CD14-positive monocyte (primary cell): Measurements from ENCODE around the gene KLF6. TPM values are rescaled to one million over a fixed set of nuclear protein-coding genes. Genes with fewer than 3 reads are reported as not detected.

Source experiments
- DNase-seq, 3 donors: peaks; one replicate each; pipeline ENCODE4 v3.0.0-alpha.2; 2011 to 2022
- H2AFZ ChIP-seq: 2 replicates; pipeline ENCODE4 v1.6.0; 2012; ENCODE audit warnings: mild to moderate bottlenecking, low read depth, low read length, inconsistent platforms; ENCODE audit not compliant: insufficient read depth, poor library complexity, severe bottlenecking
- H3K27ac ChIP-seq, 2 donors: 1 replicate in 1 of 2; 2 replicates in 1 of 2; pipeline ENCODE4 v1.5.1; 2012 to 2013; ENCODE audit warnings: low read length in 2 of 2, control low read depth in 1 of 2, inconsistent platforms in 1 of 2, low read depth in 1 of 2, mild to moderate bottlenecking in 1 of 2
- H3K27me3 ChIP-seq, 2 donors: one replicate each; pipeline versions ENCODE4 v1.6.0 to v1.6.1; 2011 to 2013; ENCODE audit warnings: low read length in 2 of 2; ENCODE audit not compliant: control insufficient read depth in 2 of 2, insufficient read depth in 2 of 2
- H3K36me3 ChIP-seq, 2 donors: replicated peaks in 1 of 2; 1 replicate in 1 of 2; 2 replicates in 1 of 2; pipeline versions ENCODE4 v1.5.1 to v1.6.1; 2012 to 2013; ENCODE audit warnings: low read length in 2 of 2, control low read depth in 1 of 2, inconsistent platforms in 1 of 2, mild to moderate bottlenecking in 1 of 2; ENCODE audit not compliant: insufficient read depth in 2 of 2, control insufficient read depth in 1 of 2
- H3K4me1 ChIP-seq, 2 donors: 1 replicate in 1 of 2; 2 replicates in 1 of 2; pipeline versions ENCODE4 v1.5.1 to v1.6.1; 2012 to 2013; ENCODE audit warnings: low read length in 2 of 2, control low read depth in 1 of 2, inconsistent platforms in 1 of 2, mild to moderate bottlenecking in 1 of 2, moderate library complexity in 1 of 2; ENCODE audit not compliant: insufficient read depth in 2 of 2, control insufficient read depth in 1 of 2
- H3K4me2 ChIP-seq: replicated peaks from 2 replicates; pipeline ENCODE3; 2012; ENCODE audit warnings: low read length, moderate library complexity, mild to moderate bottlenecking; ENCODE audit not compliant: poor library complexity, severe bottlenecking; ENCODE audit errors: extremely low read depth
- H3K4me3 ChIP-seq, 3 experiments: fragments of 200-600 bp in 1 of 3; sonication (generic) in 1 of 3; replicated peaks in 1 of 3; 1 replicate in 2 of 3; 2 replicates in 1 of 3; pipeline ENCODE4 v1.5.1; 2011 to 2013; ENCODE audit warnings: low read length in 3 of 3, mild to moderate bottlenecking in 3 of 3, control low read depth in 2 of 3, low read depth in 2 of 3, inconsistent platforms in 1 of 3, moderate library complexity in 1 of 3
- H3K79me2 ChIP-seq: 2 replicates; pipeline ENCODE4 v1.6.0; 2012; ENCODE audit warnings: mild to moderate bottlenecking, control low read depth, inconsistent platforms, low read length, moderate library complexity; ENCODE audit not compliant: insufficient read depth
- H3K9ac ChIP-seq: 2 replicates; pipeline ENCODE4 v1.6.0; 2017; ENCODE audit warnings: low read length, mild to moderate bottlenecking; ENCODE audit not compliant: insufficient read depth, poor library complexity, severe bottlenecking
- H3K9me3 ChIP-seq, 2 donors: replicated peaks in 1 of 2; 1 replicate in 1 of 2; 2 replicates in 1 of 2; pipeline versions ENCODE4 v1.5.1 to v1.6.1; 2012 to 2013; ENCODE audit warnings: low read length in 2 of 2, control low read depth in 1 of 2; ENCODE audit not compliant: control insufficient read depth in 1 of 2, insufficient read depth in 1 of 2
- H4K20me1 ChIP-seq: 2 replicates; pipeline ENCODE4 v1.6.0; 2012; ENCODE audit warnings: mild to moderate bottlenecking, low read length, control low read depth, moderate library complexity; ENCODE audit not compliant: insufficient read depth
- H3K27ac Mint-ChIP-seq, 7 donors: one replicate each; pipeline ENCODE4 v1.8.0; 2020; ENCODE audit warnings: mild to moderate bottlenecking in 7 of 7, mixed read lengths in 7 of 7, moderate library complexity in 6 of 7, inconsistent platforms in 2 of 7
- H3K27me3 Mint-ChIP-seq, 3 donors: one replicate each; pipeline ENCODE4 v1.8.0; 2021 to 2022; ENCODE audit warnings: low read depth in 3 of 3, mild to moderate bottlenecking in 3 of 3, mixed read lengths in 3 of 3, moderate library complexity in 3 of 3, inconsistent platforms in 1 of 3
- H3K36me3 Mint-ChIP-seq, 2 donors: one replicate each; pipeline ENCODE4 v1.8.0; 2020; ENCODE audit warnings: mixed read lengths in 2 of 2, inconsistent platforms in 1 of 2, mild to moderate bottlenecking in 1 of 2
- H3K4me1 Mint-ChIP-seq: one replicate; pipeline ENCODE4 v1.8.0; 2020; ENCODE audit warnings: mild to moderate bottlenecking, mixed read lengths
- H3K4me3 Mint-ChIP-seq, 2 donors: one replicate each; pipeline ENCODE4 v1.8.0; 2020; ENCODE audit warnings: mild to moderate bottlenecking in 2 of 2, mixed read lengths in 2 of 2, moderate library complexity in 1 of 2
- H3K9me3 Mint-ChIP-seq, 7 donors: one replicate each; pipeline ENCODE4 v1.8.0; 2020 to 2022; ENCODE audit warnings: mixed read lengths in 7 of 7, mild to moderate bottlenecking in 6 of 7, moderate library complexity in 6 of 7, inconsistent platforms in 2 of 7
- CTCF ChIP-seq: fragments of 200-600 bp; IDR thresholded peaks from one replicate; pipeline ENCODE4 v1.8.0; 2022; ENCODE audit warnings: antibody characterized with exemption, mild to moderate bottlenecking
- WGBS: methylation state at CpG from one replicate; pipeline ENCODE4 v1.1.5; 2013; ENCODE audit warnings: missing lambda C conversion rate; ENCODE audit not compliant: insufficient coverage; 5-methylcytosine and 5-hydroxymethylcytosine counted together
- intact Hi-C, 2 donors: fragments of 100-400 bp; cut with micrococcal nuclease; formaldehyde crosslinking; loops; one replicate each; pipeline versions ENCODE4 v1.15.0 to v1.15.1; 2023
- polyA plus RNA-seq, 3 donors: library from polyadenylated mRNA; depleted of rRNA in 1 of 3; unstranded in 2 of 3; stranded (reverse) in 1 of 3; fragments of 300-500 nt in 2 of 3; fragments of >200 nt in 1 of 3; fragmentation: Illumina TruSeq in 2 of 3; gene quantifications; 1 replicate in 2 of 3; 2 replicates in 1 of 3; pipeline ENCODE4 v1.2.3, GENCODE V29; 2012 to 2021

Gene KLF6
- polyA plus RNA-seq, 3 donors = 436 to 510 (median 499) TPM

GRCh38 chr10:3758491-3758970 is 26.5 kb downstream of the KLF6 start:
- intact Hi-C loops = loop anchor here in 1 of 2 donors (10.0 kb wide), 1 partner anchor 444 kb away; no protein-coding TSS in a partner anchor
- WGBS = 100% methylated on average over 4 of the region's 6 CpGs
- H3K9me3 ChIP-seq = no peaks in the 10 kb centered on the region
- no peak overlapping the region for H2AFZ ChIP-seq
- no peak overlapping the region for H3K4me2 ChIP-seq
- TF ChIP-seq CTCF = no peak
- no peaks in the 10 kb centered on the region for H3K27me3 ChIP-seq
- H3K79me2 ChIP-seq = no peaks in the 10 kb centered on the region
- H3K4me3 ChIP-seq = no peak overlapping the region
- H3K4me3 Mint-ChIP-seq = no peak overlapping the region
- no peak overlapping the region for H3K27ac ChIP-seq
- no peaks in the 10 kb centered on the region for H3K36me3 ChIP-seq
- peaks cover 72 to 86% of the 10 kb centered on the region in 2 donors for H3K4me1 ChIP-seq
- peaks cover 74% of the 10 kb centered on the region for H3K4me1 Mint-ChIP-seq
- H3K9me3 Mint-ChIP-seq = peaks cover 0 to 6% (median 2%) of the 10 kb centered on the region in 7 donors
- DNase-seq = no peak
- H3K9ac ChIP-seq = no peak overlapping the region
- H3K27ac Mint-ChIP-seq = peak overlapping the region in 2 of 7 donors; percentile 6 to 20
- no peaks in the 10 kb centered on the region for H4K20me1 ChIP-seq
- H3K27me3 Mint-ChIP-seq = peaks cover 1 to 4% (median 2%) of the 10 kb centered on the region in 3 donors
- peaks cover 0 to 3% of the 10 kb centered on the region in 2 donors for H3K36me3 Mint-ChIP-seq

GRCh38 chr10:3757638-3758490 is 27.1 kb downstream of the KLF6 start:
- H3K4me3 ChIP-seq = no peak overlapping the region
- peaks cover 66 to 79% of the 10 kb centered on the region in 2 donors for H3K4me1 ChIP-seq
- intact Hi-C loops = loop anchor here in 1 of 2 donors (10.0 kb wide), 1 partner anchor 443 kb away; no protein-coding TSS in a partner anchor
- Mint-ChIP-seq H3K27ac (peak overlapping the region in 4 of 7 donors; percentile 11 to 76 (median 42)), H3K4me3 (no peak overlapping the region), H3K27me3 (peaks cover 1 to 5% (median 2%) of the 10 kb centered on the region in 3 donors), H3K36me3 (peaks cover 0 to 3% of the 10 kb centered on the region in 2 donors), H3K4me1 (peaks cover 69% of the 10 kb centered on the region), H3K9me3 (peaks cover 0 to 6% (median 2%) of the 10 kb centered on the region in 7 donors)
- 91% methylated on average over 10 of the region's 14 CpGs for WGBS
- H3K27me3 ChIP-seq = no peaks in the 10 kb centered on the region
- no peak overlapping the region for H2AFZ ChIP-seq
- no peak overlapping the region for H3K4me2 ChIP-seq
- no peaks in the 10 kb centered on the region for H3K79me2 ChIP-seq
- H3K9ac ChIP-seq = no peak overlapping the region
- no peak for TF ChIP-seq CTCF
- H3K9me3 ChIP-seq = no peaks in the 10 kb centered on the region
- H3K36me3 ChIP-seq = no peaks in the 10 kb centered on the region
- H4K20me1 ChIP-seq = no peaks in the 10 kb centered on the region
- H3K27ac ChIP-seq = no peak overlapping the region
- peak in 2 of 3 donors; percentile 35 to 73 for DNase-seq
